ENCODE data around the gene POLR2E. TPM values are rescaled to one million over a fixed set of nuclear protein-coding genes. Genes with fewer than 3 reads are reported as not detected.

The POLR2E gene
- total RNA-seq, 2 experiments from 2014 or later, result 45.8 to 49.0 TPM

GRCh38 chr19:1053176-1054101 lies 41.7 kb downstream of the POLR2E start:
- peaks cover 40% of the 10 kb centered on the region for H3K36me3 ChIP-seq (ENCODE audit: insufficient read depth, low read length)
- DNase-seq, result no peak
- ChIA-PET POLR2A (interaction anchor here (0.6 to 6.1 kb wide), 6 partner anchors 12 to 193 kb away, joined by 3 to 48 read pairs (median 4); partner anchors contain the start of gene ARHGAP45), CTCF (interaction anchor here (1.6 kb wide), 1 partner anchor 11 kb away, joined by 6 read pairs; no protein-coding TSS in a partner anchor)
- no peak overlapping the region for H3K27ac ChIP-seq (ENCODE audit: low read depth in 1 of 2, low read length in 2 of 2)
- H3K4me1 ChIP-seq (ENCODE audit: insufficient read depth, low read length), result peaks cover 29% of the 10 kb centered on the region
- Mint-ChIP-seq H3K4me1 (ENCODE audit: low read depth) (peaks cover 31% of the 10 kb centered on the region), H3K27ac (no peak overlapping the region), H3K9me3 (no peaks in the 10 kb centered on the region), H3K27me3 (no peaks in the 10 kb centered on the region), H3K4me3 (no peak overlapping the region), H3K36me3 (ENCODE audit: low read depth) (peaks cover 61% of the 10 kb centered on the region)
- no peak for ATAC-seq (ENCODE audit: poor library complexity)
- H3K27me3 ChIP-seq (ENCODE audit: control insufficient read depth in 1 of 2, insufficient read depth in 2 of 2, low read length in 2 of 2), result no peaks in the 10 kb centered on the region
- TF ChIP-seq, protein P1, sequence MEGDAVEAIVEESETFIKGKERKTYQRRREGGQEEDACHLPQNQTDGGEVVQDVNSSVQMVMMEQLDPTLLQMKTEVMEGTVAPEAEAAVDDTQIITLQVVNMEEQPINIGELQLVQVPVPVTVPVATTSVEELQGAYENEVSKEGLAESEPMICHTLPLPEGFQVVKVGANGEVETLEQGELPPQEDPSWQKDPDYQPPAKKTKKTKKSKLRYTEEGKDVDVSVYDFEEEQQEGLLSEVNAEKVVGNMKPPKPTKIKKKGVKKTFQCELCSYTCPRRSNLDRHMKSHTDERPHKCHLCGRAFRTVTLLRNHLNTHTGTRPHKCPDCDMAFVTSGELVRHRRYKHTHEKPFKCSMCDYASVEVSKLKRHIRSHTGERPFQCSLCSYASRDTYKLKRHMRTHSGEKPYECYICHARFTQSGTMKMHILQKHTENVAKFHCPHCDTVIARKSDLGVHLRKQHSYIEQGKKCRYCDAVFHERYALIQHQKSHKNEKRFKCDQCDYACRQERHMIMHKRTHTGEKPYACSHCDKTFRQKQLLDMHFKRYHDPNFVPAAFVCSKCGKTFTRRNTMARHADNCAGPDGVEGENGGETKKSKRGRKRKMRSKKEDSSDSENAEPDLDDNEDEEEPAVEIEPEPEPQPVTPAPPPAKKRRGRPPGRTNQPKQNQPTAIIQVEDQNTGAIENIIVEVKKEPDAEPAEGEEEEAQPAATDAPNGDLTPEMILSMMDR (IDR thresholded peaks at IDR 0.05), result no peak
- peaks cover 6 to 17% of the 10 kb centered on the region in 2 experiments for H3K9me3 ChIP-seq (ENCODE audit: control insufficient read depth in 1 of 2, insufficient read depth in 1 of 2, low read length in 2 of 2)
- no peak overlapping the region for H3K4me3 ChIP-seq (ENCODE audit: low read length)
- intact Hi-C loops (cut with DNase I, micrococcal nuclease), result no loop called here

- TF ChIP-seq, protein P1 (IDR thresholded peaks at IDR 0.05), result no peak
- Mint-ChIP-seq H3K4me3 (no peak overlapping the region), H3K27me3 (no peaks in the 10 kb centered on the region), H3K9me3 (no peaks in the 10 kb centered on the region), H3K27ac (no peak overlapping the region), H3K36me3 (ENCODE audit: low read depth) (peaks cover 51% of the 10 kb centered on the region), H3K4me1 (ENCODE audit: low read depth) (peaks cover 21% of the 10 kb centered on the region)
- Histone ChIP-seq H3K4me3 (ENCODE audit: low read length) (no peak overlapping the region), H3K9me3 (ENCODE audit: control insufficient read depth in 1 of 2, insufficient read depth in 1 of 2, low read length in 2 of 2) (peaks cover 6 to 17% of the 10 kb centered on the region in 2 experiments), H3K36me3 (ENCODE audit: insufficient read depth, low read length) (peaks cover 40% of the 10 kb centered on the region), H3K27me3 (ENCODE audit: control insufficient read depth in 1 of 2, insufficient read depth in 2 of 2, low read length in 2 of 2) (no peaks in the 10 kb centered on the region), H3K27ac (ENCODE audit: low read depth in 1 of 2, low read length in 2 of 2) (no peak overlapping the region), H3K4me1 (ENCODE audit: insufficient read depth, low read length) (peaks cover 26% of the 10 kb centered on the region)
- CTCF ChIA-PET, result no interaction called here
- POLR2A ChIA-PET, result interaction anchor here (1.0 to 6.1 kb wide), 5 partner anchors 14 to 35 kb away, joined by 3 to 48 read pairs (median 3); partner anchors contain the start of gene ARHGAP45
- DNase-seq, result peak in 1 of 14 experiments; percentile 42
- intact Hi-C loops (cut with DNase I, micrococcal nuclease), result no loop called here
- no peak for ATAC-seq (ENCODE audit: poor library complexity)
Observed at GRCh38 chr19:1052349-1052975, 42.7 kb downstream of the POLR2E start.

DNA sequence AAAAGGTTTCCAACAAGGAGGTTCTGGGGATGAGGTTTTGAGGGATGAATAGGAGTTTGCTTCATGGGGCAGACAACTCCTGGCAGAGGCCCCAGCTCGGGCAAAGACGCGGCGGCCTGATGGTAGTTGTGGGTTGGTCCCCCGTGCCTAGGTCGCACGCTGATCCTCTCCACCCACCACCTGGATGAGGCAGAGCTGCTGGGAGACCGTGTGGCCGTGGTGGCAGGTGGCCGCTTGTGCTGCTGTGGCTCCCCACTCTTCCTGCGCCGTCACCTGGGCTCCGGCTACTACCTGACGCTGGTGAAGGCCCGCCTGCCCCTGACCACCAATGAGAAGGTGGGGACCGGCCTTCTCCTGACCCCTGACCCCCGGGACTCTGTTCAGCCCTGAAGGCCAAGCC lies 43.4 kb downstream of the POLR2E start:
- H3K36me3 ChIP-seq (ENCODE audit: insufficient read depth, low read length), result peaks cover 41% of the 10 kb centered on the region
- DNase-seq (no peak), ATAC-seq (ENCODE audit: poor library complexity) (no peak)
- no peaks in the 10 kb centered on the region for H3K9me3 Mint-ChIP-seq
- no peak overlapping the region for H3K4me3 Mint-ChIP-seq
- H3K4me1 Mint-ChIP-seq (ENCODE audit: low read depth), result peaks cover 14% of the 10 kb centered on the region
- H3K9me3 ChIP-seq (ENCODE audit: control insufficient read depth in 1 of 2, insufficient read depth in 1 of 2, low read length in 2 of 2), result peaks cover under 1 to 10% of the 10 kb centered on the region in 2 experiments
- H3K27me3 Mint-ChIP-seq, result no peaks in the 10 kb centered on the region
- TF ChIP-seq, protein P1 (IDR thresholded peaks at IDR 0.05), result no peak
- no peak overlapping the region for H3K27ac ChIP-seq (ENCODE audit: low read depth in 1 of 2, low read length in 2 of 2)
- intact Hi-C loops (cut with DNase I, micrococcal nuclease), result no loop called here
- no peaks in the 10 kb centered on the region for H3K27me3 ChIP-seq (ENCODE audit: control insufficient read depth in 1 of 2, insufficient read depth in 2 of 2, low read length in 2 of 2)
- H3K4me1 ChIP-seq (ENCODE audit: insufficient read depth, low read length), result peaks cover 25% of the 10 kb centered on the region
- peaks cover 44% of the 10 kb centered on the region for H3K36me3 Mint-ChIP-seq (ENCODE audit: low read depth)
- no peak overlapping the region for H3K4me3 ChIP-seq (ENCODE audit: low read length)
- H3K27ac Mint-ChIP-seq, result no peak overlapping the region
- ChIA-PET CTCF (no interaction called here), POLR2A (interaction anchor here (1.0 to 3.7 kb wide), 5 partner anchors 12 to 36 kb away, joined by 3 to 12 read pairs (median 3); partner anchors contain the start of genes ABCA7 and ARHGAP45)

Data from CD4-positive, alpha-beta T cell (primary cell).